Heart right ventricle (tissue), 16 donors: ENCODE measurements around the gene MARK3. TPM values are rescaled to one million over a fixed set of nuclear protein-coding genes. Genes with fewer than 3 reads are reported as not detected.

ENCODE experiments used
- ATAC-seq, 8 donors: fragments of 200-7000 bp; cut with Tn5 transposase; one replicate each; pipeline ENCODE4 v1.9.1; 2020; ENCODE audit warnings: mild to moderate bottlenecking in 8 of 8, moderate library complexity in 8 of 8, moderate number of reproducible peaks in 1 of 8
- DNase-seq, 2 donors: peaks; one replicate each; pipeline ENCODE4 v3.0.0-alpha.2; 2020
- H3K27ac ChIP-seq, 10 donors: fragments of 200-600 bp; sonication (generic) in 2 of 10; one replicate each; pipeline versions ENCODE4 v1.5.0 to v1.8.0; 2020 to 2022; ENCODE audit warnings: mild to moderate bottlenecking in 3 of 10
- H3K27me3 ChIP-seq, 7 donors: fragments of 200-600 bp; one replicate each; pipeline ENCODE4 v1.8.0; 2021 to 2022; ENCODE audit warnings: mild to moderate bottlenecking in 2 of 7
- H3K36me3 ChIP-seq, 9 donors: fragments of 200-600 bp; sonication (generic) in 1 of 9; one replicate each; pipeline versions ENCODE4 v1.5.0 to v1.8.0; 2020 to 2022; ENCODE audit warnings: mild to moderate bottlenecking in 2 of 9
- H3K4me1 ChIP-seq, 9 donors: fragments of 200-600 bp; sonication (generic) in 1 of 9; one replicate each; pipeline versions ENCODE4 v1.5.0 to v1.8.0; 2020 to 2022; ENCODE audit warnings: mild to moderate bottlenecking in 4 of 9
- H3K4me3 ChIP-seq, 10 donors: fragments of 200-600 bp; sonication (generic) in 2 of 10; one replicate each; pipeline versions ENCODE4 v1.5.0 to v1.8.0; 2020 to 2022; ENCODE audit warnings: mild to moderate bottlenecking in 7 of 10, moderate library complexity in 2 of 10
- H3K9me3 ChIP-seq, 11 donors: fragments of 200-600 bp in 10 of 11; sonication (generic) in 2 of 11; one replicate each; pipeline versions ENCODE4 v1.5.0 to v1.8.0; 2013 to 2022; ENCODE audit warnings: mild to moderate bottlenecking in 2 of 11, control low read depth in 1 of 11, moderate library complexity in 1 of 11
- WGBS, 2 donors: extraction: QIAGEN DNeasy Blood & Tissue Kit; methylation state at CpG; one replicate each; pipeline ENCODE4 v1.1.7; 2013; ENCODE audit warnings: inconsistent platforms in 1 of 2; 5-methylcytosine and 5-hydroxymethylcytosine counted together
- intact Hi-C, 10 donors: fragments of 100-400 bp; cut with DNase I; formaldehyde crosslinking; loops; one replicate each; pipeline versions ENCODE4 v1.11.1 to v1.14.2; 2022
- polyA plus RNA-seq, 2 donors: library from polyadenylated mRNA; stranded (reverse); fragments of 200-250 nt; gene quantifications; one replicate each; pipeline ENCODE4 v1.2.3, GENCODE V29; 2013
- total RNA-seq, 10 donors: library from RNA; stranded (reverse); fragmentation: NEBNext Ultra II Directional in 3 of 10; extraction: Animal tissue kit (Norgen Biotek cat#: 25700) in 3 of 10; gene quantifications; one replicate each; pipeline versions ENCODE4 v1.2.1 to v1.2.4, GENCODE V29; 2021 to 2023
- TF ChIP-seq, protein P1 (sequence below), 9 donors: fragments of 200-600 bp; sonication (generic) in 2 of 9; IDR thresholded peaks; one replicate each; pipeline versions ENCODE4 v1.5.0 to v1.8.0; 2021 to 2022; ENCODE audit warnings: antibody characterized with exemption in 9 of 9, mild to moderate bottlenecking in 5 of 9, moderate library complexity in 1 of 9
- donor health status: Arrhythmogenic right ventricular cardiomyopathy.
- donor health status: ischemic (EF 13 %, LVEDD 7.1; RV severe dilation, severe dysfunction).
- donor health status: healthy with polysubstance abuse.
- donor health status: DM: no; HTN: yes; CAD: no.
- donor health status: DM: no; HTN: no; CAD: no.
- donor health status: ischemic (EF 25% LVEDD 6.9; RV normal size, moderate dysfunction).
- donor health status: ischemic (EF 25% LVEDD 5.7; RV mildly dilated, moderate dysfunction).
- donor health status: healthy.
- donor health status: DM: yes; HTN: yes; CAD: no.
- donor health status: Ischemic cardiomyopathy.
- donor health status: ischemic (EF 35%, LVEDD 5.7; RV mildly dilated, moderate dysfunction).
- donor health status: nonischemic (EF 11% LVEDD 7.7; RV severe dilation, severe dysfunction).
- donor health status: DM: yes; HTN: yes; CAD: no.
- donor health status: PGD.
- donor health status: ischemic (EF 29% LVEDD 5.4; RV normal size, mild dysfunction).
- donor health status: nonischemic (EF 23%, LVEDD 6.1; RV moderate dilation, normal function).

The MARK3 gene
- total and polyA plus RNA-seq, 12 donors = 62.3 to 246 (median 77.1) TPM

DNA sequence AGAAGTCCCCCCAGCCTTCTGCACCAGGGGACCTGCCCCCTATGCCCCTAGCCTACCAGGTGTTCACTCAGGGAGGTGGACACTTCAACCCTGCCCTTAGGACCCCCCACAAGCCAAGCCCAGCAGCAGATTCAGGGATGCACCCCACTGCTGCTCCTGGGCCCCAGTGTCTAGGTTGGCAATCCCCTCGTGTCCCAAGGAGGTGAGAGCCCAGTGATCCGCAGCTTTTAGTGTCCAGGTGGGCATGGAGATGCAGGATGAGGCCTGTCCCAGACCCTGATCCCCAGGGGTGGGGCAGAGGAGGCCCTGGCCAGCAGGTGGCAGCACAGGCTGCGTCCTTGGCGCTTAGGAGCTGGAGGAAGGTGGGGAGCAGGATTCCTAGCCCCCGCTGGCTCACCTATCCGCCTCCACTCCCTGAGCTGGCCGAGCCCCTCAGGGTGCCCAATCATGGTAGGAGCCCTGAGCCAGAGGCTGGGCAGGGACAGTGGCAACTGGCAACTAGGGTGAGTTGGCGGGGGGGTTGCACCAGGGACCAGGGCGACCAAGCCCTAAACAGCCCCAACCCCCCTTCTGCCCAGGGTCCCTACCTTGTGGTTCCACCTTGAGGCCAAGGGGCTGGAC is 133.3 kb downstream of the MARK3 start:
- TF ChIP-seq, protein P1, sequence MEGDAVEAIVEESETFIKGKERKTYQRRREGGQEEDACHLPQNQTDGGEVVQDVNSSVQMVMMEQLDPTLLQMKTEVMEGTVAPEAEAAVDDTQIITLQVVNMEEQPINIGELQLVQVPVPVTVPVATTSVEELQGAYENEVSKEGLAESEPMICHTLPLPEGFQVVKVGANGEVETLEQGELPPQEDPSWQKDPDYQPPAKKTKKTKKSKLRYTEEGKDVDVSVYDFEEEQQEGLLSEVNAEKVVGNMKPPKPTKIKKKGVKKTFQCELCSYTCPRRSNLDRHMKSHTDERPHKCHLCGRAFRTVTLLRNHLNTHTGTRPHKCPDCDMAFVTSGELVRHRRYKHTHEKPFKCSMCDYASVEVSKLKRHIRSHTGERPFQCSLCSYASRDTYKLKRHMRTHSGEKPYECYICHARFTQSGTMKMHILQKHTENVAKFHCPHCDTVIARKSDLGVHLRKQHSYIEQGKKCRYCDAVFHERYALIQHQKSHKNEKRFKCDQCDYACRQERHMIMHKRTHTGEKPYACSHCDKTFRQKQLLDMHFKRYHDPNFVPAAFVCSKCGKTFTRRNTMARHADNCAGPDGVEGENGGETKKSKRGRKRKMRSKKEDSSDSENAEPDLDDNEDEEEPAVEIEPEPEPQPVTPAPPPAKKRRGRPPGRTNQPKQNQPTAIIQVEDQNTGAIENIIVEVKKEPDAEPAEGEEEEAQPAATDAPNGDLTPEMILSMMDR (IDR thresholded peaks at IDR 0.05) = peak; percentile 88 to 96 (median 93)
- H3K9me3 ChIP-seq = no peaks in the 10 kb centered on the region
- peak; percentile 68 to 78 for DNase-seq
- peak; percentile 20 to 75 (median 56) for ATAC-seq
- H3K27ac ChIP-seq = peak overlapping the region in 8 of 10 donors; percentile 17 to 82 (median 54)
- H3K4me1 ChIP-seq = peaks cover 39 to 87% (median 56%) of the 10 kb centered on the region in 9 donors
- 43 to 50% methylated on average over 9 of the region's 9 CpGs for WGBS, 2 donors
- no peaks in the 10 kb centered on the region for H3K36me3 ChIP-seq
- H3K27me3 ChIP-seq = peaks cover 0 to 32% (median 0%) of the 10 kb centered on the region in 7 donors
- no peak overlapping the region for H3K4me3 ChIP-seq
- intact Hi-C loops = loop anchor here in 9 of 10 donors (1.0 to 2.0 kb wide), 2 partner anchors 28 kb away; no protein-coding TSS in a partner anchor

DNA sequence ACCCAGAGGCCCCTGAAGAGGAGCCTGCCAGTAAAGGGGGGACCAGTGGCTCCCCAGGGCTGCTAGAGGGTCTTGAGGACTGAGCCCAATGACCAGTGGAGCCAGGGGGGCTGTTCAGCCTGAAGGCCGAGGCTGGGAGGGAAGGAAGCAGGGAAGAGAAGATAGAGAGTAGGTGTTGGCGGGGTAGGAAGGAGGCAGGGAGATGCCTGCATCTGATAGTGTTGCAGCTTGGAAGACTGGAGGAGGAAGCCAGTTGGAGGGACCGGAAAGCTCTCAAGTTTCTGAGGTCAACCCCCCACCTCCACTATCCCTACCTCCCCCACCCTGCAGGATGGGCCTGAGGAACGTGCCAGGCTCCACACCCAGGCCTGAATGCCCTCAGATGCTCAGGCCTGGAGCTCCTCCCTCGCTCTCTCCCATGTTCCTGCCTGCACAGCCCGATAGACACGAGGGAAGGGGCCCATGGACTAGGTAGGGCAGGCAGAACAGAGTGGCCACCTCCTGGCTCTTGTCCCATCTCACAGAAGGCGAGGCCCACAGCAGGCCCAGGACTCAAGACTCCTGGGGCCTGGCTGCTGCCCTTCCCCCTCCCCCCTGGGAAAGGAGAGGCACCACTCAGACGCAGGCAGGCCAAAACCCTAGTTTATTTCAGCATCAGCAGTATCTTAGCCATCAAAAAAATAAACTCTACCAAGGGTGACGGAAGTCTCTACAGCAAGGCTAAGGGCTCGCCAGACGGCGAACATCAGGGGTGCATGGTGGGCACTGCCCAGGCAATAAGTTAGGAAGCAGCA is 134.0 kb downstream of the MARK3 start:
- no peak overlapping the region for H3K4me3 ChIP-seq
- peaks cover 0 to 39% (median 0%) of the 10 kb centered on the region in 7 donors for H3K27me3 ChIP-seq
- H3K4me1 ChIP-seq = peaks cover 37 to 81% (median 54%) of the 10 kb centered on the region in 9 donors
- TF ChIP-seq, protein P1 (IDR thresholded peaks at IDR 0.05) = no peak
- intact Hi-C loops = loop anchor here in 7 of 10 donors (2.0 kb wide), 1 partner anchor 28 kb away; no protein-coding TSS in a partner anchor
- WGBS, 2 donors = 45 to 52% methylated on average over 13 of the region's 13 CpGs
- no peaks in the 10 kb centered on the region for H3K9me3 ChIP-seq
- DNase-seq (no peak), ATAC-seq (peak in 4 of 8 donors; percentile 1 to 3 (median 2))
- no peaks in the 10 kb centered on the region for H3K36me3 ChIP-seq
- peak overlapping the region in 6 of 10 donors; percentile 36 to 82 (median 51) for H3K27ac ChIP-seq

DNA sequence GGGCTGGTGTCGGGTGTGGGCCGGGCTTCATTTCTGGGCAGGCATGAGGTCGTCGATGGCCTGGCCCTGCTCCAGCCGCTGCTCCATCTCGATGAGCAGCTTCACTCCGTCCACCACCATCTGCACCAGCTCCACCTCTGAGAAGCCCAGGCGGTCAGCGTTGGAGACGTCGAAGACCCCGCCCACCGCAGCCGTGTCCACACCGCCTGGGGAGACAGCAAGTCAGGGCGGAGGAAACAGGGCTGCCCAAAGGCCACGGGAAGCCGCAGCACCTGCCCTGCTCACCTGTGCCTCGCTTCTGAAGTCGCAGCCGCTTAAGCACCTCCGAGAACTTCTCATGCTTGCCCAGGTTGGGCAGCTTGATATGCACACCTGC is 134.6 kb downstream of the MARK3 start:
- peaks cover 0 to 42% (median 0%) of the 10 kb centered on the region in 7 donors for H3K27me3 ChIP-seq
- DNase-seq (peak in 1 of 2 donors; percentile 32), ATAC-seq (no peak)
- H3K36me3 ChIP-seq = no peaks in the 10 kb centered on the region
- no peaks in the 10 kb centered on the region for H3K9me3 ChIP-seq
- peak overlapping the region in 5 of 10 donors; percentile 53 to 82 (median 67) for H3K27ac ChIP-seq
- 64 to 72% methylated on average over 22 of the region's 22 CpGs for whole genome bisulfite sequencing, 2 donors
- H3K4me3 ChIP-seq = no peak overlapping the region
- peaks cover 37 to 80% (median 54%) of the 10 kb centered on the region in 9 donors for H3K4me1 ChIP-seq
- TF ChIP-seq, protein P1 (IDR thresholded peaks at IDR 0.05) = no peak
- intact Hi-C loops = loop anchor here in 7 of 10 donors (2.0 kb wide), 1 partner anchor 27 kb away; no protein-coding TSS in a partner anchor

DNA sequence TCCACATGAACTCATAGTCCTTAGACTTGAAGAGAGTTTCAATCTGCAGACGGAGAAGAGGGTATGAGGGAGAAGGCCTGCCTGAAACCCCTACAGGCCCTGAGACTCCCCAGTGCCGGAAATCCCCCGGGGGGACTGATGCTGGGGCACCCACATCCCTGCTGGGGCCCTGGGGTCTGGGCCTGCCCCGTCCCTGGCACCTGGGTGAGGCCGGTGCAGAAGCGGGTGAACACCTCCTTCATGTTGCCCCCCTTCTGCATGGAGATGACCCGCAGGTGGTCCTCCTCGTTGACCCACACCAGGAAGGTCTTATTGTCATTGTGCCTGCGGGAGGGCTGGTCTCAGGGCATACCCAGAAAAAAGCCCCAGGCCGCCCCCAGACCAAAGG is 135.0 kb downstream of the MARK3 start:
- H3K9me3 ChIP-seq = no peaks in the 10 kb centered on the region
- peaks cover 0 to 42% (median 0%) of the 10 kb centered on the region in 7 donors for H3K27me3 ChIP-seq
- TF ChIP-seq, protein P1 (IDR thresholded peaks at IDR 0.05) = no peak
- peak in 1 of 2 donors; percentile 19 for DNase-seq
- intact Hi-C loops = no loop called here
- 77 to 85% methylated on average over 10 of the region's 10 CpGs for WGBS, 2 donors
- peaks cover 37 to 82% (median 54%) of the 10 kb centered on the region in 9 donors for H3K4me1 ChIP-seq
- H3K36me3 ChIP-seq = no peaks in the 10 kb centered on the region
- H3K4me3 ChIP-seq = peak overlapping the region in 8 of 10 donors; percentile 48 to 63 (median 60)
- peak in 1 of 8 donors; percentile 0 for ATAC-seq
- H3K27ac ChIP-seq = peak overlapping the region in 9 of 10 donors; percentile 2 to 87 (median 75)
